ENCODE results near the gene C14orf93.
A peak's percentile ranks its signal among the peaks of the same experiment; 100 is the strongest.

C14orf93 gene

GRCh38 chr14:23044840-23045239 lies 34.9 kb upstream of the C14orf93 start:
- DNase-seq = no peak

GRCh38 chr14:23043754-23044153 lies 33.8 kb upstream of the C14orf93 start:
- no peak for DNase-seq

GRCh38 chr14:23043145-23043544 lies 33.2 kb upstream of the C14orf93 start:
- DNase-seq = no peak

GRCh38 chr14:23042162-23042965 lies 32.4 kb upstream of the C14orf93 start, which contains the start of gene PSMB11:
Gene PSMB11 (plus strand): TSS chr14:23042212. CDS start chr14:23042226, 14 bp downstream.
- DNase-seq = no peak

GRCh38 chr14:23041729-23042128 lies 31.8 kb upstream of the C14orf93 start:
- no peak for DNase-seq

GRCh38 chr14:23040100-23040499 lies 30.2 kb upstream of the C14orf93 start:
- no peak for DNase-seq

- no peak for DNase-seq
Observed at GRCh38 chr14:23035303-23036144, 25.6 kb upstream of the C14orf93 start.

- no peak for DNase-seq
Observed at GRCh38 chr14:23034498-23035302, 24.8 kb upstream of the C14orf93 start, which contains the start of gene PSMB5. Gene PSMB5 (minus strand): TSS chr14:23034900. CDS start chr14:23034881, 19 bp downstream.

- DNase-seq = no peak
Observed at GRCh38 chr14:23033801-23034497, 24.0 kb upstream of the C14orf93 start.

GRCh38 chr14:23033251-23033727 lies 23.3 kb upstream of the C14orf93 start:
- DNase-seq = no peak

- DNase-seq = no peak
Observed at GRCh38 chr14:23030936-23031335, 21.0 kb upstream of the C14orf93 start.

- no peak for DNase-seq
Observed at GRCh38 chr14:23028799-23029198, 18.9 kb upstream of the C14orf93 start.

GRCh38 chr14:23025151-23025814 lies 15.3 kb upstream of the C14orf93 start:
- DNase-seq = peak; percentile 65

- no peak for DNase-seq
Observed at GRCh38 chr14:23024612-23025075, 14.7 kb upstream of the C14orf93 start.

- no peak for DNase-seq
Observed at GRCh38 chr14:23023795-23024152, 13.8 kb upstream of the C14orf93 start.

GRCh38 chr14:23023022-23023794 lies 13.3 kb upstream of the C14orf93 start:
- no peak for DNase-seq

- DNase-seq = no peak
Observed at GRCh38 chr14:23021889-23022442, 12.0 kb upstream of the C14orf93 start.

- no peak for DNase-seq
Observed at GRCh38 chr14:23021434-23021833, 11.5 kb upstream of the C14orf93 start.

GRCh38 chr14:23020143-23021128 lies 10.5 kb upstream of the C14orf93 start:
- no peak for DNase-seq

Data from DMS 273 treated with DMSO at 0.1 percent for 48 hours (cell line).